HG03457 (cell line): ENCODE measurements around the gene SULT2A1.
"Not testable (repeated sequence)": the region's sequence is repeated elsewhere in the genome, so short reads cannot be mapped to it uniquely, and the experiment has no call there.

Source experiments
- ATAC-seq: cut with Tn5 transposase; IDR thresholded peaks from one replicate; pipeline ENCODE4 v1.9.1; 2021; ENCODE audit warnings: moderate number of reproducible peaks; ENCODE audit not compliant: unreplicated experiment

The SULT2A1 gene

GRCh38 chr19:47886010-47886559, at the start of gene SULT2A1:
Gene SULT2A1, minus strand, starts transcription at chr19:47886315. Its CDS starts 58 bp downstream, at chr19:47886257.
- ATAC-seq, result no peak

GRCh38 chr19:47928581-47928980, 42.5 kb upstream of the SULT2A1 start:
- not testable (repeated sequence) for ATAC-seq

GRCh38 chr19:47920107-47920506, 34.0 kb upstream of the SULT2A1 start:
- ATAC-seq, result not testable (repeated sequence)

GRCh38 chr19:47910191-47910590, 24.1 kb upstream of the SULT2A1 start:
- not testable (repeated sequence) for ATAC-seq

GRCh38 chr19:47909350-47909749, 23.2 kb upstream of the SULT2A1 start:
- ATAC-seq, result not testable (repeated sequence)

GRCh38 chr19:47901370-47901769, 15.3 kb upstream of the SULT2A1 start:
- no peak for ATAC-seq

GRCh38 chr19:47899335-47899734, 13.2 kb upstream of the SULT2A1 start:
- ATAC-seq, result no peak

GRCh38 chr19:47897861-47898260, 11.7 kb upstream of the SULT2A1 start:
- no peak for ATAC-seq

GRCh38 chr19:47896773-47897172, 10.7 kb upstream of the SULT2A1 start:
- no peak for ATAC-seq

GRCh38 chr19:47896019-47896418, 9.9 kb upstream of the SULT2A1 start:
- no peak for ATAC-seq

- ATAC-seq, result no peak
These were observed 9.2 kb upstream of the SULT2A1 start for GRCh38 chr19:47895165-47895782.

GRCh38 chr19:47891923-47892666, 6.0 kb upstream of the SULT2A1 start:
- no peak for ATAC-seq

- ATAC-seq, result no peak
These were observed 5.5 kb upstream of the SULT2A1 start for GRCh38 chr19:47891622-47891922.

GRCh38 chr19:47890865-47891621, 4.9 kb upstream of the SULT2A1 start:
- no peak for ATAC-seq

- ATAC-seq, result no peak
These were observed 1.1 kb downstream of the SULT2A1 start for GRCh38 chr19:47885067-47885463.

GRCh38 chr19:47882890-47883289, 3.2 kb downstream of the SULT2A1 start:
- ATAC-seq, result no peak

- no peak for ATAC-seq
These were observed 4.4 kb downstream of the SULT2A1 start for GRCh38 chr19:47881757-47882156.

GRCh38 chr19:47879385-47879784, 6.7 kb downstream of the SULT2A1 start:
- ATAC-seq, result not testable (repeated sequence)

- ATAC-seq, result no peak
These were observed 7.2 kb downstream of the SULT2A1 start for GRCh38 chr19:47878906-47879305.

- ATAC-seq, result no peak
These were observed 20.9 kb downstream of the SULT2A1 start for GRCh38 chr19:47865166-47865565.

GRCh38 chr19:47863514-47863936, 22.6 kb downstream of the SULT2A1 start:
- ATAC-seq, result no peak

GRCh38 chr19:47861630-47862029, 24.5 kb downstream of the SULT2A1 start:
- ATAC-seq, result no peak
